HG03097 (cell line): ENCODE measurements around the gene CDH22.

Experiments
- ATAC-seq: cut with Tn5 transposase; IDR thresholded peaks from one replicate; pipeline ENCODE4 v1.9.1; 2021; ENCODE audit not compliant: unreplicated experiment, low FRiP score

Gene CDH22

GRCh38 chr20:46308258-46309157, at the start of gene CDH22:
CDH22 (minus strand) TSS chr20:46308498; CDS start chr20:46251294, 57,204 bp downstream.
- ATAC-seq, result no peak

- no peak for ATAC-seq
Measured at GRCh38 chr20:46357030-46357514, 48.8 kb upstream of the CDH22 start.

- no peak for ATAC-seq
Measured at GRCh38 chr20:46356195-46357029, 48.1 kb upstream of the CDH22 start.

- no peak for ATAC-seq
Measured at GRCh38 chr20:46355778-46356177, 47.5 kb upstream of the CDH22 start.

GRCh38 chr20:46354920-46355654, 46.8 kb upstream of the CDH22 start:
- ATAC-seq, result no peak

- ATAC-seq, result no peak
Measured at GRCh38 chr20:46354207-46354555, 45.9 kb upstream of the CDH22 start.

GRCh38 chr20:46353500-46354206, 45.4 kb upstream of the CDH22 start:
- ATAC-seq, result no peak

GRCh38 chr20:46352370-46352938, 44.2 kb upstream of the CDH22 start:
- no peak for ATAC-seq

- no peak for ATAC-seq
Measured at GRCh38 chr20:46351357-46352058, 43.2 kb upstream of the CDH22 start.

GRCh38 chr20:46350986-46351267, 42.6 kb upstream of the CDH22 start:
- no peak for ATAC-seq

- ATAC-seq, result peak; percentile 55
Measured at GRCh38 chr20:46350201-46350985, 42.1 kb upstream of the CDH22 start.

GRCh38 chr20:46349742-46350056, 41.4 kb upstream of the CDH22 start:
- ATAC-seq, result no peak

- ATAC-seq, result no peak
Measured at GRCh38 chr20:46349035-46349741, 40.9 kb upstream of the CDH22 start.

- ATAC-seq, result no peak
Measured at GRCh38 chr20:46347841-46348803, 39.8 kb upstream of the CDH22 start.

GRCh38 chr20:46346770-46347169, 38.5 kb upstream of the CDH22 start:
- no peak for ATAC-seq

- ATAC-seq, result no peak
Measured at GRCh38 chr20:46344488-46345162, 36.3 kb upstream of the CDH22 start.

GRCh38 chr20:46343975-46344357, 35.7 kb upstream of the CDH22 start:
- no peak for ATAC-seq
